Right cardiac atrium (tissue), 5 donors: ENCODE data around the gene AK9. TPM values are rescaled to one million over a fixed set of nuclear protein-coding genes. Genes with fewer than 3 reads are reported as not detected.
"Not testable (repeated sequence)": the region's sequence is repeated elsewhere in the genome, so short reads cannot be mapped to it uniquely, and the experiment has no call there.

Experiments
- ATAC-seq, 2 donors: fragments of 200-7000 bp; cut with Tn5 transposase; one replicate each; pipeline versions ENCODE4 v1.8.0 to v1.9.1; 2020; ENCODE audit warnings: moderate library complexity in 2 of 2, mild to moderate bottlenecking in 1 of 2
- DNase-seq, 3 donors: peaks; one replicate each; pipeline ENCODE4 v3.0.0-alpha.2; 2020
- H3K27ac ChIP-seq: one replicate; pipeline ENCODE4 v1.5.1; 2013; ENCODE audit warnings: mild to moderate bottlenecking, low read length, control low read depth, moderate library complexity
- H3K27me3 ChIP-seq: one replicate; pipeline ENCODE4 v1.6.1; 2013; ENCODE audit not compliant: control insufficient read depth, insufficient read depth
- H3K4me1 ChIP-seq: one replicate; pipeline ENCODE4 v1.6.1; 2013; ENCODE audit warnings: low read length; ENCODE audit not compliant: control insufficient read depth, insufficient read depth
- H3K4me3 ChIP-seq: one replicate; pipeline ENCODE4 v1.5.1; 2013; ENCODE audit warnings: low read length, control low read depth
- H3K9me3 ChIP-seq: one replicate; pipeline ENCODE4 v1.6.1; 2013; ENCODE audit warnings: low read length; ENCODE audit not compliant: control insufficient read depth
- WGBS: extraction: QIAGEN DNeasy Blood & Tissue Kit; methylation state at CpG from one replicate; pipeline ENCODE4 v1.1.7; 2013; 5-methylcytosine and 5-hydroxymethylcytosine counted together
- intact Hi-C, 4 donors: fragments of 100-400 bp; cut with DNase I; formaldehyde crosslinking; loops; one replicate each; pipeline versions ENCODE4 v1.11.0 to v1.14.0; 2022 to 2023
- polyA plus RNA-seq: library from polyadenylated mRNA; stranded (reverse); fragments of 200-250 nt; gene quantifications from one replicate; pipeline ENCODE4 v1.2.3, GENCODE V29; 2013
- total RNA-seq, 4 donors: library from RNA; stranded (reverse); fragmentation: NEBNext Ultra II Directional; extraction: Animal tissue kit (Norgen Biotek cat#: 25700); gene quantifications; one replicate each; pipeline ENCODE4 v1.2.1, GENCODE V29; 2021
- donor health status: healthy with polysubstance abuse.
- donor health status: DM: no; HTN: yes; CAD: no.
- donor health status: DM: no; HTN: no; CAD: no.
- donor health status: DM: no; HTN: yes; CAD: no; lungs with severe emphysema.
- donor health status: DM: yes; HTN: yes; CAD: no.

The AK9 gene
- total and polyA plus RNA-seq, 5 donors: 8.3 to 13.2 (median 12.4) TPM

GRCh38 chr6:109718991-109719390 lies 28.0 kb upstream of the AK9 start:
- H3K4me1 ChIP-seq: no peaks in the 10 kb centered on the region
- 98% methylated on average over 5 of the region's 5 CpGs for WGBS

GRCh38 chr6:109717971-109718370 lies 27.0 kb upstream of the AK9 start:
- Histone ChIP-seq H3K4me1 (no peaks in the 10 kb centered on the region), H3K27me3 (no peaks in the 10 kb centered on the region), H3K4me3 (no peak overlapping the region), H3K9me3 (no peaks in the 10 kb centered on the region), H3K27ac (no peak overlapping the region)
- no peak for ATAC-seq
- DNase-seq: no peak
- 81% methylated on average over 2 of the region's 2 CpGs for WGBS
- intact Hi-C loops: no loop called here

More at GRCh38 chr6:109718991-109719390, 28.0 kb upstream of the AK9 start:
- H3K9me3 ChIP-seq: no peaks in the 10 kb centered on the region
- H3K27ac ChIP-seq: no peak overlapping the region
- intact Hi-C loops: no loop called here
- H3K27me3 ChIP-seq: no peaks in the 10 kb centered on the region
- ATAC-seq (no peak), DNase-seq (peak in 1 of 3 donors; percentile 37)
- H3K4me3 ChIP-seq: no peak overlapping the region

- Histone ChIP-seq H3K27me3 (no peaks in the 10 kb centered on the region), H3K9me3 (no peaks in the 10 kb centered on the region), H3K4me1 (no peaks in the 10 kb centered on the region), H3K4me3 (no peak overlapping the region), H3K27ac (no peak overlapping the region)
- ATAC-seq: no peak
- intact Hi-C loops: no loop called here
- 95% methylated on average over 2 of the region's 2 CpGs for WGBS
- DNase-seq: no peak
These were observed 24.6 kb upstream of the AK9 start for GRCh38 chr6:109715616-109716015.

GRCh38 chr6:109714611-109715010 lies 23.6 kb upstream of the AK9 start:
- no peak for DNase-seq
- intact Hi-C loops: no loop called here

GRCh38 chr6:109714166-109714565 lies 23.2 kb upstream of the AK9 start:
- Histone ChIP-seq H3K4me3 (no peak overlapping the region), H3K27me3 (no peaks in the 10 kb centered on the region), H3K4me1 (no peaks in the 10 kb centered on the region), H3K27ac (no peak overlapping the region), H3K9me3 (no peaks in the 10 kb centered on the region)
- ATAC-seq (no peak), DNase-seq (no peak)
- intact Hi-C loops: no loop called here
- 85% methylated on average over 3 of the region's 3 CpGs for WGBS

More at GRCh38 chr6:109714611-109715010, 23.6 kb upstream of the AK9 start:
- Histone ChIP-seq H3K4me1 (no peaks in the 10 kb centered on the region), H3K4me3 (no peak overlapping the region), H3K9me3 (no peaks in the 10 kb centered on the region), H3K27me3 (no peaks in the 10 kb centered on the region), H3K27ac (no peak overlapping the region)
- ATAC-seq: no peak
- 95% methylated on average over 1 of the region's 1 CpG for WGBS

GRCh38 chr6:109713097-109713496 lies 22.1 kb upstream of the AK9 start:
- peak in 1 of 3 donors; percentile 35 for DNase-seq
- no peaks in the 10 kb centered on the region for H3K4me1 ChIP-seq
- no peak for ATAC-seq
- H3K27ac ChIP-seq: no peak overlapping the region
- no peaks in the 10 kb centered on the region for H3K9me3 ChIP-seq
- H3K4me3 ChIP-seq: no peak overlapping the region
- WGBS: 96% methylated on average over 8 of the region's 8 CpGs
- H3K27me3 ChIP-seq: no peaks in the 10 kb centered on the region
- intact Hi-C loops: no loop called here

- H3K9me3 ChIP-seq, H3K4me1 ChIP-seq, DNase-seq, H3K27ac ChIP-seq, H3K4me3 ChIP-seq, ATAC-seq, H3K27me3 ChIP-seq: not testable (repeated sequence)
- 95% methylated on average over 2 of the region's 2 CpGs for WGBS
- intact Hi-C loops: loop anchor here (5.0 to 10.0 kb wide), 4 partner anchors 329 to 687 kb away; no protein-coding TSS in a partner anchor
These were observed 17.1 kb upstream of the AK9 start for GRCh38 chr6:109708099-109708498.

GRCh38 chr6:109706513-109706912 lies 15.5 kb upstream of the AK9 start:
- Histone ChIP-seq H3K27ac (no peak overlapping the region), H3K4me1 (no peaks in the 10 kb centered on the region), H3K4me3 (no peak overlapping the region), H3K27me3 (no peaks in the 10 kb centered on the region), H3K9me3 (no peaks in the 10 kb centered on the region)
- ATAC-seq (no peak), DNase-seq (no peak)
- intact Hi-C loops: loop anchor here (5.0 to 10.0 kb wide), 4 partner anchors 331 to 688 kb away; no protein-coding TSS in a partner anchor
- 81% methylated on average over 6 of the region's 6 CpGs for WGBS

GRCh38 chr6:109705258-109705657 lies 14.3 kb upstream of the AK9 start:
- Histone ChIP-seq H3K4me1 (no peaks in the 10 kb centered on the region), H3K9me3 (no peaks in the 10 kb centered on the region), H3K4me3 (no peak overlapping the region), H3K27ac (no peak overlapping the region), H3K27me3 (no peaks in the 10 kb centered on the region)
- intact Hi-C loops: loop anchor here (1.0 to 10.0 kb wide), 6 partner anchors 332 to 690 kb away; no protein-coding TSS in a partner anchor
- WGBS: 15% methylated on average over 7 of the region's 7 CpGs
- ATAC-seq (peak; percentile 94 to 95), DNase-seq (peak; percentile 74 to 90 (median 88))

- no peak overlapping the region for H3K4me3 ChIP-seq
- no peaks in the 10 kb centered on the region for H3K9me3 ChIP-seq
- no peak for DNase-seq
- 50% methylated on average over 4 of the region's 4 CpGs for WGBS
- ATAC-seq: no peak
- no peak overlapping the region for H3K27ac ChIP-seq
- H3K27me3 ChIP-seq: no peaks in the 10 kb centered on the region
- H3K4me1 ChIP-seq: no peaks in the 10 kb centered on the region
- intact Hi-C loops: loop anchor here in 2 of 4 donors (5.0 to 10.0 kb wide), 3 partner anchors 340 to 692 kb away; no protein-coding TSS in a partner anchor
These were observed 11.8 kb upstream of the AK9 start for GRCh38 chr6:109702791-109703190.

GRCh38 chr6:109701774-109702173 lies 10.8 kb upstream of the AK9 start:
- no peaks in the 10 kb centered on the region for H3K27me3 ChIP-seq
- 84% methylated on average over 2 of the region's 2 CpGs for WGBS
- H3K9me3 ChIP-seq: no peaks in the 10 kb centered on the region
- no peak overlapping the region for H3K4me3 ChIP-seq
- no peaks in the 10 kb centered on the region for H3K4me1 ChIP-seq
- ATAC-seq (no peak), DNase-seq (no peak)
- H3K27ac ChIP-seq: no peak overlapping the region
- intact Hi-C loops: loop anchor here in 2 of 4 donors (5.0 to 10.0 kb wide), 3 partner anchors 341 to 693 kb away; no protein-coding TSS in a partner anchor

GRCh38 chr6:109701221-109701620 lies 10.2 kb upstream of the AK9 start:
- DNase-seq (no peak), ATAC-seq (no peak)
- H3K4me1 ChIP-seq: no peaks in the 10 kb centered on the region
- 86% methylated on average over 4 of the region's 4 CpGs for WGBS
- H3K4me3 ChIP-seq: no peak overlapping the region
- H3K27me3 ChIP-seq: no peaks in the 10 kb centered on the region
- intact Hi-C loops: loop anchor here in 2 of 4 donors (5.0 to 10.0 kb wide), 3 partner anchors 341 to 694 kb away; no protein-coding TSS in a partner anchor
- no peaks in the 10 kb centered on the region for H3K9me3 ChIP-seq
- no peak overlapping the region for H3K27ac ChIP-seq
